ENCODE measurements around the gene CADPS2.

Gene CADPS2

DNA sequence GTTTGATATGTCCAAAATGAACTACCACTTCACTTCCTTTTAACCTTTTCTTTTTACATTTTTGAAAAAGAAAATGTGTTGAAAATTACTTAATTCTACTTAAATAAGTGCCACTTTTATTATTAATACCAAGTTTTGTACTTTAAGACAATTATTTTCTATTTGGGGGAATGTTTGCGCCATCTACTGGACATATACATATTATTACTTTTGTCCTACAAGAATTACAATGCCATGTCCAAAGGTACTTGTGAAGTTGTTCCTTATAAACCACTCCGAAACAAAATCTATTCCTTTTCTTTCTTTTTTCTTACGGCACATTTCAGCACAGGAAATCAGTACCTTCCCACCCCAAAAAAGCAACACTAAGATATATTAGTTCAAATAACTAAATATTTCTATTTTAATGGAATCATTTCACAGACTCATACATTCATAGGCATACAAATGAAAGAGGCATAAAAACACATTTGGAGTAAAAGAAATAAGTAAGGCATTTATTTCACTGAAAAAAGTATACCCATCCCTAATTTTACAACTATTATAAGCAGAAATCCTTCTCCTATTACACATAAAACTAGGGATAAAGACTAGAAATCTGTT, 357.3 kb downstream of the CADPS2 start:
- DNase-seq (ENCODE audit: low spot score) = peak; percentile 22

DNA sequence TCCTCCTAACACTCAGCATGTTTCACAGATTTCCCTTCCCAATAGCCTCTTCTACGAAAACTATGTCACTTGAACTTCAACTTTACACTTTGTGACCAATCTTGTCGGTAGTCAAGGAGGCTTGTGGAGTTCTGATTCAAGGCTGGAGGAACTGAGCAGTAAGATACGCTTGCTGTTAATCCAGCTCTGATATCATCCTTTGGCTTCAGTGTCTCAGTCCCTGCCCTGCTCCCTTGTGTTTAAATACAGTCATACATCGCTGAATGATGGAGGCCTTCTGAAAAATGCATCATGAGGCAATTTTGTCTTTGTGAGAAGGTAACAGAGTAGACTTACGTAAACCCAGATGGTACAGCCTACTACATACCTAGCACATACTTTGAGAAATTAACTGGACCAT, 360.9 kb downstream of the CADPS2 start:
- no peak for DNase-seq (ENCODE audit: low spot score)

DNA sequence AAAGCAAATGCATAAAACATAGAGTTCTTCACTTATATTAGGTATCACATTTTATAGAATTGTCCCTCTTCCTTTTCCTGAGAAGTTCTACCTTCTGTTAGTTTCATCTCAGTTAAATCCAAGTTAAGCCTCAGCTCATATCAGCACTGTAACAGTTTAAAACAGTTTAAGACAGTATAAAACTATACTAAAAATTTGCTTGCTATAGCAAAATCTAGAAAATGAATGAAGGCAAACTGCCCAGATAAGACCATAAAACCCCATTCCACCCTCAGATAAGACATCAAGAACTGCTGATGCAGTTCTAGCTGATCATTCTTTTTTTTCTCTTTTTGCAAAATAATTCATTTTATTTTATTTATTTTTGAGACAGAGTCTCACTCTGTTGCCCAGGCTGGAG, 364.5 kb downstream of the CADPS2 start:
- DNase-seq (ENCODE audit: low spot score) = no peak

DNA sequence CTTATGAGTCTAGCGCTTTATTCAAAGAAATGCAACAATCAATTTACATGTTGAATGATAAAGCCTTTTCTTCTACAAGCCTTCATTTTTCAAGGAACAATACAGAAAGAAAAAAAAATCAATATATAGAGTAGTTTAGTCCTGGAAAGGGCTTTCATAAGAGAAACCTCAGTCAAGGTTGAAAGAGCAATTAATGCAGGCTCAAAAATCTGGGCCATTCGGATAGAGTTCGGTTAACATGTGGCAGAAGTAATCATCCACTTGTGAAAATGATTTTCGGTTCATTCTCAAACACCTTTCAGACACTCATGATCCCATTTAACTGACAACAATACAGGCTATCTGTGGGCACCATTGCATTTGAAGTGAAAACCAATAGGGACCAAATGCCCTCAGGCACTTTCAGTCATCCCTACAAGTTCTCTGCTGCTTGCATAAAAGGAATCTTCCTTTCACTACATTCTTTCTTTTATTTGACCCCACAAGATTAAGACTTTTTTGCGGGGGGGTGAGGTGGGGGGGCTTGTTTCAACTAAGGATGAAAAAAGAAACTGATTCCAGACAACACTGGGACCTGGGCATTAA, 365.2 kb downstream of the CADPS2 start:
- DNase-seq (ENCODE audit: low spot score) = no peak

DNA sequence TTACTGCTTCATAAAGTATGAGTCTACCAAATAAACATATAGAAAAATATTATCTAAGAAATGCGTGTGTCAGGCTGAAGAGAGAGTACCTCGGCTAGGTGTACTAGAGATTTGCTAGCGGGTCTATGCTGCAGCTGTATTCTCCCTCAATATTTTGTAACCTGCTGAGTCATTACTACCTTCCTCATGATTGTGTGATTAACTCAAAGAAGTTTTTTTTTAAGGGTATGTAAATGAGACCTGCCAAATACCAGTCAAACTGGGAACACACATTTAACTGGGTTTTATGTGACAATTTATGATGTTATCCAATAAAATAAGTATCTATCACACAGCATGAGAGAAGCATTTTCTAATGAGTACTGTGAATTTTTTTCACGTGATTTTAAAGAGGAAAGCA, 367.8 kb downstream of the CADPS2 start:
- DNase-seq (ENCODE audit: low spot score) = no peak

DNA sequence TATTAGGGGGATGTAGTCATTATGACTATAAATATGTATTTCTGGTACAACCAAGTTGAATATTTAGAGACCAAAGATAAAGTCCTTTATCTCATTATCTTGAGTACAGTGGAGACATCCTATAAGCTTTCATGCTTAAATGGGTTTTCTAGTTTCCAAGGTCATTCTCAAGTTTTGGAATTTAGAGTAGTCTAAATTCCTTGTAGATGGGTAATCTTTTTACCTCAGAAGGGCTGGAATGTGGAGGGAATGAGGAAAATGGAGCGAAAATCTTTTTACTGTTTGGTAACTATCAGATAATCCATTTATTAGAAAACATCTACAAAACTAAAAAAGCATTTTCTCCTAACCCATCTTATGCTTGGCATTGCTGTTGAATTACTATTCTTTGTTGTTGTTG, 368.7 kb downstream of the CADPS2 start:
- DNase-seq (ENCODE audit: low spot score) = no peak

DNA sequence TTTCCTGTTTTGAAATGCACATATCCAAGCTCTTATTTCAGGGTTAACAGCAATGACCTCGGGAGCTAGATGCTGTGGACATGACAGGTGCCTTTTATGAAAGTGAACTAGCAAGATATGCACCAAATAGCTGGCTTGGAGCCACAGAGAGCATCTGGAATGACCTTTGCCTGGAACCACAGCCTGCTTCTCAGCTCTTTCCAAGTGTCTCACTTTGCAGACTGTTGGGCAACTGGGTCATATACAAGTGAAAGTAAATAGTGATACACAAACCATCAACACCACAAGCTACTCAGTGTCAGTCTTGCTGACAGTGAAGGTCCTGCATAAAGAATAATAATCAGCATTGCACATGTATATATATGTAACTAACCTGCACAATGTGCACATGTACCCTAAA, 370.9 kb downstream of the CADPS2 start:
- DNase-seq (ENCODE audit: low spot score) = no peak

DNA sequence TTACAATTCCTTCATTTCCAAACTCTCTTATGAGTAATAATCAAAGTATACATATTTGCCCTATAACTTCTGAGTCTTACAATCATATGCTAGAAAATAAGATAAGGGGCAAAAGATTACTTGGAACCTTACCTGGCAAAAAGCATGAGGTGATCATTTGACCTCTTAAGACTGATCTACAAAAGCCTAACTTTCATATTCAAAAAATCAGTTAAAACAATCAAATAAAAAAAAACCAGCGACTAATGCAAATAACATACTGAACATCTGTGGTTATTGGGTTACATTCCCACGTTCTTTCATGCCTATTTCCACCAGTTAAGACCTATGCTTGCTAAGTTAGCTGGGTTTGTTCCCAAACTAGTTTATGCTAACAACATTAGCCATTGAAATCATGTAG, 375.0 kb downstream of the CADPS2 start:
- DNase-seq (ENCODE audit: low spot score) = no peak

DNA sequence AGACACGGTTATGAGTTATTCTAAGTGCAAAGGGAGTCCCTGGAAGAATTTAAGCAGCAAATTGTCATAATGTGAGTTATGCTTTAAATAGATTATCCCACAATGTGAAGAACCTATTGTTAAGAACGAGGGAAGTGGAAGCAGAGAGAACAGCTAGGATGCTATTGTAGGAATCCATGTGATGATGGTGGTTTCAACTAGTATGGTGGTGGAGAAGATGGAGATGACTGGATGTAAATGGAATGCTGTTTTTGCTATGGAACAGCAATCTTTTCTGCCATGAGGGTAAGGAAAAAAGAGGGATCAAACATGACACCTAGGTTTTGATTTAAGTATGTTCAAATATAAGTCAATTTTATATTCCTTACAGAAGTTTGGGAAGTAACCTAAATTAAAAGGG, 378.7 kb downstream of the CADPS2 start:
- no peak for DNase-seq (ENCODE audit: low spot score)

DNA sequence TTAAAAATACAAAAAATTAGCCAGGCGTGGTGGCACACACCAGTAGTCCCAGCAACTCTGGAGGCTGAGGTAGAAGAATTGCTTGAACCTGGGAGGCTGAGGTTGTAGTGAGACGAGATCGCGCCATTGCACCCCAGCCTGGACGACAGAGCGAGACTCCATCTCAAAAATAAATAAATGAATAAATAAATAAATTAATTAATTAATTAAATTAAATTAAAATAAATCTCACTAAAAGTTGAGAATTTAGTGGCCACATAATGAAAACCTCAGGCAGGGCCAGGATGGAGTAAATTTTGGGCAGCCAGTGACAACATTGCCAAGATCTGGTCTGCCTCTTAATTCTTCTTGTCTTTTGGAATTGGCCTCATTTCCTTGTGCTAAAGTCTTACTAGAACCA, 394.3 kb downstream of the CADPS2 start:
- DNase-seq (ENCODE audit: low spot score) = no peak

DNA sequence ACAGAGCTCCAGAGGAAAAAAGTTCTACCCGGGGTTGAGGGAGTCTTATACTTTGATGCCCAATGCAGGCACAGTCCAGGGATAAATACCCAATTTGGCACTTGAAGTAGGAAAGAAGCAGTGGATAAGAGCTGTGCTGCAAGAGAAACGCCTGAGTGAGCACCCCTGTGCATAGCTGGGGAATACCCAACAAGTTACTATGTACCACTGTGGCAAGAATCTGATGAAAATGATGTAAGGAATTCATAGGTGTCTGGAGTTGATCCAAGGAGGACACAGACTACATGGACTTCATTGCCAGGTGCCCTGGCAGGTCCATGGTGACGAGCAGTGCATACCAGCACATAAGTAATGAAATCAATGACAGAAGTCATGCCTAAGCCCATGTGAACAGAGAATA, 398.0 kb downstream of the CADPS2 start:
- no peak for DNase-seq (ENCODE audit: low spot score)

DNA sequence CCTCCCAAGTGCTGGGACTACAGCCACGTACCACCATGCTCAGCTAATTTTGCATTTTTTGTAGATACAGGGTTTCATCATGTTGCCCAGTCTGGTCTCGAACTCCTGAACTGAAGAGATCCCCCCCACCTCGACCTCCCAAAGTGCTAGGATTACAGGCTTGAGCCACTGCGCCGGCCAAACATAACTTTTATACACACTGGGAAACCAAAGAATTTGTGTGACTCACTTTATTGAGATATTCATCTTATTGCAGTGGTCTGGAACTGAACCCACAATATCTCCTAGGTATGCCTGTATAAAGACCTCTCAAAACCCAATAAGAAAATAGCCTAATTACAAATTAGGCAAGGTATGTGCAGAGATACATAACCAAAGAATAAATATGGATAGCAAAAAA, 399.1 kb downstream of the CADPS2 start:
- DNase-seq (ENCODE audit: low spot score) = no peak

DNA sequence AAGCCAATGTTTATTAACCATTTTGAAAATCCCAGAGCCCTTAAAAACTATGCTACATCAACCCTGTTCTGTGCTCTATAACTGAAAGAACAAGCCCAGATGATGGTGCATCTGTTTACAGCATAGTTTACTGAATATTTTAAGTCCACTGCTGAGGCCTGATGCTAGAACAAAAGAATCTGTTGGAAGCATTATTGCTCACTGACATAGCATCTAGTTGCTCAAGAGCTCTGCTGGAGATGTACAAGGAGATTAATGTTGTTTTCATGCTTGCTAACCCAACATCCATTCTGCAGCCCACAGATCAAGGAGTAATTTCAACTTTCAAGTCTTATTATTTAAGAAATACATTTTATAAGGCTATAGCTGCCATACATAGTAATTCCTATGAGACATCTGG, 400.4 kb downstream of the CADPS2 start:
- peak; percentile 5 for DNase-seq (ENCODE audit: low spot score)

DNA sequence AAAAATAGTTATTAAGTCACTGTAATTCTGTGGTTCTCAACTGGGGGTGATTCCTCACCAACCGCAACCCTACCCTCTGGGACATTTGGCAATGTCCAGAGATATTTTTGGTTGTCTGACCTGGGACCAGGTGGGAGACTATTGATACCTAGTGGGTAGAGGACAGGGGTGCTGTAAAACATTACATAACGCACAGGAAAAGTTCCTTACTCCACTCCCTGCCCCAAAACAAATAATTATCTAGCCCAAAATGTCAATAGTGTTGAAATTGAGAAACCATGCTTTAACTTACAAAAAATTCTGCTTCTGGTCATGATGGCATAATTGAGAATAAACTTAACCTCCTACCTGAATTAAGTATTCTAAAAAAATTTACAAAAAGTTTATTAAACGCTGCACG, 404.0 kb downstream of the CADPS2 start:
- no peak for DNase-seq (ENCODE audit: low spot score)

DNA sequence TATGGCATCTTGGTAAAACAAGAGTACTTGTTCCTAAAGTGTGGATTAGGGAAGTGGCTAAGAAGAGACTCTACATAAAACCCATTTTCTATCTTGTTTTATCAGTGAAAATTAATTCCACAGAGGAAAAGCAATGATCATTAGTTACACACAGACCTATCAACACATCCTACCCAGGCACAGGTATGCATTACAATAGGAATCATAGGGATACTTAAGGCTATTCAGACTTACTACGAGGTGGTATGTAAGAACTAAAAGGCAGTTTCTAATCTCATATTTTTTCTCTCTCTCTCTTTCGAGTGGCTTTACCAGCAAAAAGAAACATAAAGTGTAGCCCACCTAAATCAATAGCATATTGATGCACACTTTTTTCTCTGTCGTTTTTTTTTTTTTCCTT, 415.4 kb downstream of the CADPS2 start:
- DNase-seq (ENCODE audit: low spot score) = no peak

DNA sequence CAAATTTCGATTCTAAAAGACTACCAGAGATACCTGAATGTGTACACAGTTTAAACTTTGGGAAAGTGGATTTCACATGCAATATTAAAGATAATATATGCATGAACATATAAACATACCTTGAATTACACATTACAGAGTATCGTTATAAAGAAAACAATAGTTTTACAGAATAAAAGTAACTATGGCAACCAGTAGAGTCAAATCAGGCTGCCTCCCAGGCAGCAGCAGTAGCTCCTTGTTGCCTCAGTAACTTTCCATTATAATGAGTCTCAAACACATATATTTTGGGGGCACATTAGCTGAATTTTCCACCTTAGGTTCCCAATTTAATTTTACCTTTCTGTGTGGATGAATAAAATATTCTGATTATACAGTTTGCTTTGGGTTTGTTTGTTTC, 417.3 kb downstream of the CADPS2 start:
- DNase-seq (ENCODE audit: low spot score) = no peak

DNA sequence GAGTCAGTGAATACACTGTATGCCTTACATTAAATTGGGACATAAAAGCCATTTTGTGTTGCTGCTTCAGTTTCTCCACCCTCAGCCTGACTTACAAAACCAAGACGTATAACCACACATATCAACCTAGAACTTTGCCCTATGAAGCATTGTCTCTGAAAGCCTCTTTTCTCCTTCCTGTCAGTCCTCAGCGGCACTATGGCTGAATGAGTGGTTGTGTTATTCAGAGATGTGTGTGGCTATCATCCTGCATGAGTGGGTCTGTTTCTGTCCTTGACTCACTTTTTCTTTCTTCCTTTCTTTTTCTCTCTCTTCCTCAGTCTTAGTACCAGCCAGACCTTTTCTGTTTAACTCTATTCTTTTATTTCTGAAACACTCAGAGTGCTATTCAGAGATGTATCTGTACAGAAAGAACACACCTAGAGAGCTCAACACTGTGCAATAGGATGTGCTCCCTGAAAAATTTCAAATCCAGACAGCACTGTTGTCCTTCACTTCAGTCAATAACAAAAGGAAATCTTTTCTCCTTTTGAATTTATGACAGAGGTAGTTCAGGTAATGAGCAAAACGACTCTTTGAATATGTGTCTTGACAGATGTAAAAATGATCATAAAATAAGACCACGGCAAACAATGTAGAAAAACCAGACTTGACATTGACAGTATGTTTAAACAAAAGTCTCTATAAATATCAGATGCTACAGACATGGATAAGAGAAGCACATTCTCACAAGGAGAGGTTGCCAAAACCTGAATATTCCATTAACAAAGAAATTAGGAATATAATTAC, 418.4 kb downstream of the CADPS2 start:
- no peak for DNase-seq (ENCODE audit: low spot score)

DNA sequence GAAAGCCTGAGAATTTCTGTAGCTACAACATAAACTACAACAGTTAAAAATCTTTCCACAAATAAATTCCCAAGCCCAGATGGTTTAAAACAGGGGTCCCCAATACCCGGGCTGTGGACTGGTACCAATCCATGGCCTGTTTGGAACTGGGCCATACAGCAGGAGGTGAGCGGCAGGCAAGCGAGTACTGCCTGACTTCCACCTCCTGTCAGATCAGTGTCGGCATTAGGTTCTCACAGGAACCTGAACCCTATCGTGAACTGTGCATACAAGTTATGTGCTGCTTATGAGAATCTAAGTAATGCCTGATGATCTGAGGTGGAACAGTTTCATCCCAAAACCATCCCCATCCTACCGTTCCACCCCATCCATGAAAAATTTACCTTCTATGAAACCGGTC, 421.0 kb downstream of the CADPS2 start:
- no peak for DNase-seq (ENCODE audit: low spot score)

DNA sequence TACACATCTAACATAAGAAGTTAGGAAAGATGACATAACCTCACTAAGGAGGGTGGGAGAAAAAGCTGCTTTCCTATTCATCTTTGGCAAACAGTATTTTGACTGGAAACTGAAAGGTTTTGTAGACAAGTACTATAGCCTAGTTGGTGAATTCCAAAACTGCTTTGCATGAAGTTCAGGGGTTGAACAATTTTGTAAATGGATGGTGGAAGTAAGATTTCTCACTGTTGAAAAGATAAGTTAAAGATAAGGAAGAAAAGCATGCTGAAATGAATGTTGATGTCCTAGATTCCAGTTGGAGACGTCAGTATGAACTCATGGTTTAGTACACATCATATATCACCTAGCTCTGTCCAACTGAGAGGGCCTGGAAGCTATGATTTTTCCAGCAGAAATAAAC, 422.6 kb downstream of the CADPS2 start:
- no peak for DNase-seq (ENCODE audit: low spot score)

DNA sequence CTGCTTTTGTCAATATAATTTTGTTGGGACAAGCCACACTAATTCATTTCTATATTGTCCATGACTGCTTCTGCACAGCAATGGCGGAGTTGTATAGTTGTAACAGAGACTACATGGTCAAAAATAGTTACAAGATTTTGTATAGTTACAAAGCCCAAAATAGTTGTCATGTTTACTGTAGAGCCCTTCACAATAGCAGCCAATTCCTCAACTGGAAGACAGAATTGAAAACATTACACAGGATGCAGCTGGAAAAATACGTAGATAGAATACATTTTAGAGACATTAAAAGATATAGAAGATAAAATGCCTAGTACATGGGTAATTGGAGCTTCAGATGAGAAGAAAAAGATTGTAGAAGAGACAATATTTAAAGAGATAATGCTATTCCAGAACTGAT, 425.3 kb downstream of the CADPS2 start:
- no peak for DNase-seq (ENCODE audit: low spot score)

DNA sequence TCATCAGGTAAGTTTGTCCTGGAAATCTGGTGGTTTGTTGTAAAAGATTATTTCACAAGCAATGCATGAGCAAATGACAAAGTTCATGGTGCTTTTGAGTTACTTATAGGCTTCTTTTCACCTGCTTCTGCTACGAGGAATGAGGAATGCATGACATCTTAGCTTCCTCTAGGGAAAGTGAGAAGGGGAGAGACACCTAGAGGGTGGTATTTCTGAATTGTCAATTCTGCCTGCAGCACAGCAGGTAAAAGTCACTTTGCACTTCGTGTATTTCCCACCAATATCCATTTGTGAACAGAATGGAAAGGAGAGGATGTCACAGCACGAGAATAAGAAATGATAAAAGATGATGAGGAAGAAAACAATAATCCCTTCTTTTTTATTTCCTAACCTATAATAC, 428.3 kb downstream of the CADPS2 start:
- DNase-seq (ENCODE audit: low spot score) = no peak

DNA sequence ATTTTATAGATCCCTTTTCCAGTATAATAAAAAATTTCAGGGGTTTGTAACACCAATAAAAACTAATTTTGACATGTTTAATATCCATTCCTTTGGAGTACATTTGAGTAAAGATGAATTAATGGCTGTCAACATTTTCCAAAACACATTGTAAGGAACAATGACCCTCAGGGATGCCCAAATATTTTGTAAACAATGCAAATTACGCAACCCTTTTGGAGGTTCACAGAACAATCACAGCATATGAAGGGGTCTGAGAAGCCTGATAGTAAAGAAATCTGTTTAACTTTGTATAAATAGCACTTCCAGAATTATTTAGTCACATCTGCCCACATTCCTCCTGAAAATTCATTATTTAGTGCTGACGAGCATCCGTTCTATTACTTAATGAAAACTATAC, 428.9 kb downstream of the CADPS2 start:
- no peak for DNase-seq (ENCODE audit: low spot score)

DNA sequence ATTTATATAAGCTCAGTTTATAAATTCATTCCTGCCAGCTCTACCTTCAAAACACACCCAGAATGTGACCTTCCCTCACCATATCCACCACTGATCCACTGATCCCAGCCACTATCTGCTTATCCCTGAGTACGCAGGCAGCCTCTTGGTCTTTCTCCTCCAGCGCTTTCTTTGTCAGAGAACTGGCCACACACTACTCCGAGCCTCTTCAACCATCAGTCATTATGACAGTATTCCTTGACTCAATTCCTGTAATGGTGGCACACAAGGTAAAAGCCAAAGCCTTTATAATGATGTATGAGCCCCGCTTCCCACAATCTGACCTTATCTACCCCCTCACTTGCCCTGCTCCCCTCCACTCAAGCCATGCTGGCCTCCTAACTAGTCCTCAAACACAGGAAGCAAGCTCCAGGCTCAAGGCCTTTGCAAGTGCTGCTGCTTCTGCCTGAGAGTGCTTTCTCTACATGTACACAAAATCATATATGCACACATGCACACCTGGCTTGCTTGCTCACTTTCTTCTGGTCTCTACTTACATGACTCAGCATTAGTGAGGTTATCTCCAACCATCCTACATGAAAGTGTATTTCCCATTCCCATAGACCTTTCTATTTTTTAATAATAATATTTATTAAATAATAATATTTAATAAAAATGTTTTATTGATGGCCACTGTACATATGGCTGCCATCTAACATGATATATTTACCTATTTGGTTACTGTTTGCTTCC, 431.3 kb downstream of the CADPS2 start:
- no peak for DNase-seq (ENCODE audit: low spot score)

Measured in GM03348 (cell line).